SK-N-MC (cell line): ENCODE results near the gene SASH1.

Source experiments
- EZH2 ChIP-seq: fragments of 200-600 bp; sonication (generic); IDR thresholded peaks from one replicate; pipeline ENCODE4 v1.6.1; 2017; ENCODE audit warnings: antibody characterized with exemption
- FOXP2 ChIP-seq: optimal IDR thresholded peaks from 2 replicates; pipeline ENCODE3; 2011; ENCODE audit warnings: mild to moderate bottlenecking, moderate library complexity; ENCODE audit not compliant: insufficient read depth; ENCODE audit errors: extremely low read length, control extremely low read depth
- POLR2AphosphoS5 ChIP-seq: IDR thresholded peaks from 2 replicates; pipeline ENCODE4 v1.6.1; 2012; ENCODE audit warnings: mild to moderate bottlenecking, low read depth, low read length, borderline replicate concordance

DNA sequence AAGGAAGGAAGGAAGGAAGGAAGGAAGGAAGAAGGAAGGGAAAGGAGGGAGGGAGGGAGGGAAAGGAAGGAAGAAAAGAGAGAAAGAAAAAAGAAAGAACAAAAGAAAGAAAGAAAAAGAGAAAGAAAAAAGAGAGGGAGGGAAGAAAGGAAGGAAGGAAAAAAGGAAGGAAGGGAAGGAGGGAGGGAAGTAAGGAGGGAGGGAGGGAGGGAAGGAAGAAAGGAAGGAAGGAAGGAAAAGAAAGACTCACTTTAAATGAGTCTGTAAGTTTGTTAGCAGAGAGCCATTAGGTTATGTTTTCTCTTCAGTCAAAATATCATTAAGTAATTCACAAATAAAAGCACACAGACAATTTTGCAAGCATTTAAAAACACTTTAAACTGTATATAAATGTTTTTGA, 44.0 kb upstream of the SASH1 start:
- TF ChIP-seq EZH2, result no peak
- no peak for TF ChIP-seq FOXP2
- TF ChIP-seq POLR2AphosphoS5, result no peak
